Fibroblast of skin of scalp (primary cell): ENCODE results near the gene ADAM23.

Experiments
- DNase-seq: peaks from one replicate; pipeline ENCODE4 v3.0.0-alpha.2; 2013

The ADAM23 gene

DNA sequence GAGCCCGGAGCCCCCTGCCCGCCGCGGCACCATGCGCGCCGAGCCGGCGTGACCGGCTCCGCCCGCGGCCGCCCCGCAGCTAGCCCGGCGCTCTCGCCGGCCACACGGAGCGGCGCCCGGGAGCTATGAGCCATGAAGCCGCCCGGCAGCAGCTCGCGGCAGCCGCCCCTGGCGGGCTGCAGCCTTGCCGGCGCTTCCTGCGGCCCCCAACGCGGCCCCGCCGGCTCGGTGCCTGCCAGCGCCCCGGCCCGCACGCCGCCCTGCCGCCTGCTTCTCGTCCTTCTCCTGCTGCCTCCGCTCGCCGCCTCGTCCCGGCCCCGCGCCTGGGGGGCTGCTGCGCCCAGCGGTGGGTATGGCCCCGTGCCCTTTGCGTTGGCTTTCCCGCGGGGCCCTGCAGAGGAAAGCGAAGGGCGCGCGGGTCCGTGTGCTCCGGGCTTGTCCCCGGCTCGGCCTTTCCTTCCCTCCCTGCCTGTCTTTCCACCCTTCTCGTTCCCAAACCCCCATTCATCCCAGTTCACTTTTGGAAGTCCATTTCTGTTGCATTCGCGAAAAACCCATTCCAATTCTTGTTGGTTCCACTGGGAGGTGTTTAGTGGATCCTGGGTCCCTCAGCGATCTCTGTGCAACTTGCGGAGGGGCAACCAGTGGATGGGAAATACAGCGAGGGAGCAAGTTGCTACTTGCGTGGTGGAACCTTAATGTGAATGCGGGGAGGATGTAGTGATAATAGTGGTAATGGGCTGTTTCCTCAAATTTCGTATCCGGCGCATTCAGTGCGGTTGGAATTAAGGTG lies 599 bp downstream of the ADAM23 start:
- peak; percentile 45 for DNase-seq

DNA sequence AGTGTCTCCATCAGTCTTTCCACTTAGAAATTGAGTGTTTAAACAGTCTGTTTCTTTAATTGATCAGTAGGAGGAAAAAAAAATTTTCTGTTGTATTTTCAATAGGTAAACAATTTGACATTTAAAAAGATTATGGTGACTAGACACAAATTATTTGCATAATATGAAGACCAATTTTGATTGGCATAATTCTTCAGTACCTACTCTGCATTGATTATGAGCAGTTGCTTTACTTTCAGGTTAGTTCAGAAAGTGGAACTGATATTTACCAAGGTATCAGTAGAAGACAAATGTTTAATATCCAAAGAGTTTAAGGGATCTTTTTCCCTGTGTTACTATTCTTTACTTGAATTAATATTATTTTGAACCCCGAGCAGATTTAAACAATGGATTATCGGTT lies 2.6 kb downstream of the ADAM23 start:
- no peak for DNase-seq

DNA sequence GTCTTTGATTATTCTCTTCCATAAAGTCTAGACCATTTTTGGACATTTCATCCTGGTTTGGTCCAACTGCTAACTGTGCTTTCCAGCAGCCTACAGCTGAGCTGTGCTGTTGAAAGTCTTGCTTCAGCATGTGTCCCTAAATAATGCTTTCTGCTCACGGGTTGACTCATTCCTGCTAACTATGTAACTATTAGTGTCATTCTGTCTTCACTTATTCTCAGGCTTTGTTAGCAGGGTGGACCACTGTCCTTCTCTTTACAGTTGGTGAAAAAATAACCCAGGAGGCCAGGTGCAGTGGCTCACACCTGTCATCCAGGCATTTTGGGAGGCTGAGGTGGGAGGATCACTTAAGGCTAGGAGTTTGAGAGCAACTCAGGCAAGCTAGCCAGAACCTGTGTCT lies 8.9 kb downstream of the ADAM23 start:
- DNase-seq = no peak

DNA sequence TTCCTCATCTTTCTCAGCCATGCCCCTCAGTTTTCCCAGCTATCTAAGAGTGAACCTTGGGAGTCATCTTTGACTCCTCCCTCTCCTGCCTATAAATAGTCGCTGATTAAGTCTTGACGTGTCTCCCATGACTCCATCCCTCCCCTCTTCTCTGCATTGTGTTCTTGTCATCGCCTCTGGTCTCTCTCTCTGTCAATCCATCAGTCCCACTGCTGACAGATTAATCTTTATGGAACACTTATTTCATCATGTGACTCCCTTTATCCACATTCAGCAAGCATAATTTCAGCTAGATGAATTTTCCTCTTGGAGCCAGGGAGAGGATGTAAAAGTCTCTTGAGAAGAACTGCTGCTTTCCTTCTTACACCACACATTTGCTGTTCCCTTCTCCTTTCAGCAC lies 9.4 kb downstream of the ADAM23 start:
- DNase-seq = peak; percentile 4

DNA sequence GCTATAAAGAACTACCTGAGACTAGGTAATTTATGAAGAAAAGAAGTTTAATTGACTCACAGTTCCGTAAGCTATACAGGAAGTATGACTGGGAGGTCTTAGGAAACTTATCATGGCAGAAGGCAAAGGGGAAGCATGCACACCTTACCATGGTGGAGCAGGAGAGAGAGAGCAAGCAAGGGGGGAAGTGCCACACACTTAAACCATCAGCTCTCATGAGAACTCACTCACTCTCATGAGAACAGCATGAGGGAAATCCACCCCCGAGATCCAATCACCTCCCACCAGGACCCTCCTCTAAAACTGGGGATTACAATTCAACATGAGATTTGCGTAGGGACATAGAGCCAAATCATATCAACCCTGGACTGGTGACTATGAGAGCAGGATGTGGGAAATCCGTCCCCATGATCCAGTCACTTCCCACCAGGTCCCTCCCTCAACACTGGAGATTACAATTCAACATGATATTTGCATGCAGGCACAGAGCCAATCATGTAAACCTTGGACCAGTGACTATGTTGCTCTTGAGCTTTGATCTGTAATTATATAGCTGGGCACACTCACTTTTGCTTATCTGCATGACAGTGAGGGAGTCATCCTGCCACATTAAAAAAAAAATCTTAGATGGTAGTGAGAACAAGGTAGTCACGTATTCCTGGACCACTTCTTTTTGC lies 12.9 kb downstream of the ADAM23 start:
- no peak for DNase-seq

DNA sequence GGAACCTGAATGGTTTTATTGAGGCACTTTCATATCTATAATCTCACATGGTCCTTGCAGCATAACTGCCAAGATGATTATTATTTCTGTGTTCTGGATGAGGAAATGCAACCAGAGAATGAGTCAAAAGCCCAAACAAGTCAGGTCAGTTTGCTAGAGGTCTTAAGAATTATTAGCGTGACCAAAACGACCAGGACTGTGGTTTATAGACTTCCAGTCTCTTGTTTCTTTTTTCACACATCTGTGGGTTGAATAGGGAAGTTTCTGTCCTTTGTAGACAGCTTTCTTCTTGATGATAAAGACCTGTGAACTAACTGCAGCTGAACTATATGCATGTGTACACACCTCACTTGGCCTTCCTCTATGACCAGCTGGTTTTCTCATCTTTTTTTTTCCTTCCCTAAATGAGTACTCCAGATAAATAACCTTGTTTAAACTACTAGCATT lies 13.9 kb downstream of the ADAM23 start:
- no peak for DNase-seq

DNA sequence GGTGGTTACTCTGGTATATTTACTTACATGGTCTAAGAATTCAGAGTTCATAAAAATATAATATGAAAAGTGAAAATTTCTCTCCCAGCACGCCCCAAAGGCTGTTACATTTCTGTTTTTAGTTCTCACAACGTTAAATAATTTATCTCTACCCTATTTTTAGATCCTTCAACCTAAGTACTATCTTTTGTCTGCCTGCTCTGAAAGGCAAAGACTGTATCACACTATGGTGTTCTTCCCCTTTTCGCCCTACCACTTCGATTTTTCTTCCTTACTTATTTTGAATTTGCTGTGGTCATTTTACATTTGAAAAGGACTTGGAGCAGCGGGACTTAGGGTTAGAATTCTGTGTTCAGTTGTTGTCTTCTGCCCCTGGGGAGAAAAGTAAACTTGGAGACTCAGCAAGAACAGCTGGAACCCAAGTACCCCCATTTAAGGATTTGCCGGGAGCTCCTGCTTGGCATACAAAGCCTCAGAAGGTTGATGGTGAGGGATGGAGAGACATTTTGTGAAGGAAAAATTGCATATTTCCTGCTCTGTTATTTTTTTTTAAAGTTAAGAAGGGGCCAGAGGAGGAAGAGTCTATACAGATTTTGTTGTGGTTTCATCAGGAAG lies 19.0 kb downstream of the ADAM23 start:
- DNase-seq = no peak

DNA sequence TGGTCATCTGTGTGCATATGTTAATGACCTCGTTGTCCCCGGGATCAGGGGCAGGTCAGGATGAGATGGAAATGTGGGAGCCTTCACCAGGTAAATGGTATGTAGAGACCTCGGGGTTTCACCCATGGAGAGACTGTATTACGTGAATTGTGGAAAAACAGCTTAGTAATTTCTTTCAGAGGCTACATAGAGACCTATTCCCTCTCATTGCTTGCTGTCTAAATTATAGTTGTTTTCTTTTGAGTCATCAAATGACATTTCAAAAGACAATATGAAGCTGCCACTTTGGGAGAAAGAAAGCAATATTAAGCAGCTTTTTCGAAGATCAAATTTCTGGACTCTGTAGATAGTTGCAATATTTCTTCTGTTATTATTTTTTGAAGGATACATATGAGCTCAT lies 20.4 kb downstream of the ADAM23 start:
- DNase-seq = no peak

DNA sequence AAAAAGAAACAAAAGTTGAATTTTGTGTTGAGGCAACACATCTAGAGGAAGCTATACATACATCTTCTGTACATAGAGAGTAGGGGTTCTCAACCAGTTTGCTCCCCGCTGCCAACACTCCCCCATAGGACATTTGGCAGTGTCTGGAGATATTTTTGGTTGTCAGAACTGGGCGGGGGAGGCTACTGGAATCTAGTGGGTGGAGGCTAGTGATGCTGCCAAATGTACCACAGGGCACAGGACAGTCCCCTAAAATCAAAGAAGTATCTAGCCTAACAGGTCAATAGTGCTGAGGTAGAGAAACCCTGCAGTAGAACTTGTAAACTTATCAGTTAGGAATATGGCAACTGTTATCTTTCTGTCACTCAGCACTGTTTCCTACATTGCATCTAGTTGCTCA lies 21.3 kb downstream of the ADAM23 start:
- DNase-seq = no peak

DNA sequence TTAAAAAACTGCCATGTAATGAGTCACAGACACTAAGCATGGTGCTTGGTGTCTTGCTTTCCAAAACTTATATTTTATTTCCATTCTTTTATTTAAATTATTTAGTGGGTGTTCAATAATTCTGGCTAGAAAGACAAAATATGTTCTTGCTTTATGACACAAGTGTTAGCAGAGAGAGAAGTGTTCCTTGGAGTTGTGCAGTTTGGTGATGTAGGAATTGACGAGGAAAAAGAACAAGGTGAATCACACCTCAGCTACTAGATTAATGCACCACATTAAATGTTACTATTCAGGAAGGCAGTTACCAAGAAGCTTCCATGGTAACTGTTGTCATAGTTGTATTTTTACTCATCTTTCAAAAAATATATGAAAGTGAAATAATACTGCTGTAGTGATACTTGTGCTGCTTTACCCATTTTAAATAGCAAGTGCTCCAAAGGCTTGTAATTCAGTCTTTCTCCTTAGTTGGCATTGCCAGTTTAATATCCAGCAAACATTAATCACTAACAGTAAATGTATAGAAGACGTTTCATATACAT lies 28.3 kb downstream of the ADAM23 start:
- DNase-seq = no peak

DNA sequence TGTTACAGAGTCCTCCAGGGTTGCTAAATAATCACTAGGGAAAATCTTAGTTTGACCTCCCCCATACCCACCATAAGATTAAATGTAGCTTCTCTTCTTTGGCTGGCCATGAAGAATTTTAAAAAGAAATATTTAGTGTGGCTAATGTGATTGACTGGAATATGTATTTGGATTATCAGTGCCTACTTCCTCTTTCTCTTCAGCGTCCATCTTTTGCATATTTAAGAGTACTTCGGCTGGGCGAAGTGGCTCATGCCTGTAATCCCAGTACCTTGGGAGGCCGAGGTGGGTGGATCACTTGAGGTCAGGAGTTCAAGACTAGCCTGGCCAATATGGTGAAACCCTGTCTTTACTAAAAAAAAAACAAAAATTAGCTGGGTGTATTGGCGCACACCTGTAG lies 28.8 kb downstream of the ADAM23 start:
- DNase-seq = no peak

DNA sequence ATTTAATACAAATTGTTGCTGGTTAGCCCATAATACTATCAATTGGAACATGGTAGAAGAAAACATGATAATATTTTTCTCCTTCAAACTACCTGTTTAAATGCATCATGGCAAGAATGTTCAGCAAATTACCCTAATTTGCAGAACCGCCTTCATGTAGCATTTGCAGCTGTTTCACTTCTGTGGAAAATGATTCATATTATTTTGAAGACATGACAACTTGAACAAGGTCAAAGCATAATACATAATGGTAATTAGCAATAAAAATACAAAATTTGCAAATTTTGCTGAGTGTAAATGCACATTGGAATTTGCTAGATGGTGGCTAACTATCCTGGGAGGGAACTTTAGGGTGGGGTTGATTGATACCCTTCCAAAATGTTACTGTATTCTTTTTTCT lies 30.8 kb downstream of the ADAM23 start:
- no peak for DNase-seq

DNA sequence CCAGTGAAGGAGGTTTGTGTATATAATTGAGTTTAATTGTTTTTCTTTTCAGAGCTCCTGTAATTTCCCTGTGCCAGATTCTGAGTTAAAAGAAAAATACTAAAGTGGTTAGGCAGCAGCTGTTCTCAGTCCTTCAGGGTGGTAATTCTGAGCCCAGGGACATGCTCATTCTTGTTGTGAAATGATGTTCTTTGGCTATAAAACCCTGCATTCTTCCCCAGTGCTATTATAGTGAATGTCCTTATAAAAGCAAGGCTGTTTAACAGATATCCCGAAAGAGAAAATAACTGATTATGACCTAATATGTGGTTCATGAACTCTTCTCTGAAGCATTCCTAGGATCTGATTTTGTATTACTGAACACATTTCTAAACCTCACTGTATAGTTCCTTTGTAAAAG lies 34.0 kb downstream of the ADAM23 start:
- peak; percentile 41 for DNase-seq

DNA sequence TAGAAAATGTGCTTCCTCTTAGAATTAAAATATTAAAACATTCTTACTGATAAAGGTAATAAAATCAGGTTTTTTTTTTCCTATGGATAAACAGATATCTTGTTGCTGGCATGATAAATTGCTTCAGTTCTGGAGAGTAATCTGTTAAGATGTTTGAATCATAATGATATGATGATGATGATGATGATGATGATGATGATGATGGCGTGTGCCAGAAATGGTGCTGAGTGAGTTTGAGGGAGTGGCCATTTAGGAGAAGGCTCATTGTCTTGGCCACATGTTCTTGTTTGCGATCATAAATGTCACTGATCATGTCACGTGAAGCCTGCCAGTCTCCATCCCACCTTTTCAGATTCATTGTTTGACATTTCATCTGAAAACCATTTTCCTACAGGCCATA lies 35.0 kb downstream of the ADAM23 start:
- DNase-seq = no peak

DNA sequence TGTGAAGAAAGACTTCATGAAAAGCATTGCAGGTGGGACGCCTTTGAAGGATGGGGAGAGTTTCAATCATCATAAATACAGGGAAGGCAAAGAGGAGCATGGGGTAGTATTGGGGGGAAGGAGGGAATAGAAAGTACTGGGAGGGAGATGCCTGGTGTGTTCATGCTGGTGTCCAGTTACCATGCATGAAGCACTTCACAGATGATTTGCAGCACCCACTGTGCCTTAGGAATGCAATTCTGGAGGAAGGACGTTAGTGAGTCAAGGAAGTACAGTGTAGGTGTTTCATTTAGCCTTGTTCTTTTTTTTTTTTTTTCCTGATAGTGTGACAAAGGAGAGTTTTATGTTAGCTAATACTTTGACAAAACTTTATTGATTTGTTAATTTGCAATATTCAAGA lies 36.8 kb downstream of the ADAM23 start:
- DNase-seq = no peak

DNA sequence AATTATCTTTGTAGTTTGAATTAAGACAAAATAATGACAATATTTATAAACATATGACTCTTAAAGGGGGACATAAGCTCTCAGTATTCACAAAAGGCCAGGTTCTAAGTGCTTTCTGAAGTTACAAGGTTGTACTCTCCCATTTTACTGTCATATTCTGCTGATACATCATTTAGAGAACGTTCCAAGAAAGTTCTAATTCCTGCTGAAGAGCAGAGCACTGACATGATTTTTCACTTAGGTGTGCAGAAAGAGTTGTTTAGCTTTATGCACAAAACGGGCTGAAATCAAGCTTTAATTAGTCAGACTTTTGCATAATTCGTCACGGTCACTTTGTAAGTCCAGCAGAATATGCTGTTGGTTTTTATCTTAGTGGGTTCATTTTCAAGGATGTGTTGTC lies 37.3 kb downstream of the ADAM23 start:
- no peak for DNase-seq

DNA sequence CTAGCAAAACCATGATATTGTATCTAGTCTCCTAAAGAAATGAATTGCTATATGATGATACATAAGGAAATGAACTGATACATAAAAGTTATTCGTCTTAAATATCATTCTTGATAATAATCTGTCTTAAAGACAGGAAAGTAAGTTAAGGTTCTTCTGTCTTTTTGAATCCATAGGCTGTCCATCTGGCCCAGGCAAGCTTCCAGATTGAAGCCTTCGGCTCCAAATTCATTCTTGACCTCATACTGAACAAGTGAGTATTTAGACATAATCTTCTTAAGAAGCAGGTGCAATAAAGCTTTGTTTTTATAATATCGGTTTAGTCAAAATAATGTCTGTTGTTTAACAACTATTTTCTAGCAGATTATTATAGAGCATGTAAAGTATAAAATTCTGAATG lies 37.7 kb downstream of the ADAM23 start:
- no peak for DNase-seq

DNA sequence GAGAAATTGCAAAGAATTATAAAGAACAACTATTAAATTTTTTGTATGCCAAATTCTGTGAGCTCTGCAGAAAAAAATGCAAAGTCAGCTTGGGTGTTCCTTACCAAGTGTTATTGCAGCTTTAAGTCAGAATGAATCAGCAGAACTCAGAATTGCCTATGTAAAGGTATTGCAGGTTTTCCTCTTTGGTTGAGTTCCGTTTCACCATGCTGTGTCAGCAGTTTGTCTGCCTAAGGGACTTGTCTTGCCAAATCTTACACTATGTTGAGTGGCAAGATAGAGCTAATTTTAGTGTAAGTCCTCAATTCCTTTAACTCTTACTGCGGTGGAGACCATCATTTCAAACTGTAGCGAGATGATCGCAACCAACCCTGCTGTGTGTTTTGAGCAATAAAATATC lies 38.8 kb downstream of the ADAM23 start:
- no peak for DNase-seq

DNA sequence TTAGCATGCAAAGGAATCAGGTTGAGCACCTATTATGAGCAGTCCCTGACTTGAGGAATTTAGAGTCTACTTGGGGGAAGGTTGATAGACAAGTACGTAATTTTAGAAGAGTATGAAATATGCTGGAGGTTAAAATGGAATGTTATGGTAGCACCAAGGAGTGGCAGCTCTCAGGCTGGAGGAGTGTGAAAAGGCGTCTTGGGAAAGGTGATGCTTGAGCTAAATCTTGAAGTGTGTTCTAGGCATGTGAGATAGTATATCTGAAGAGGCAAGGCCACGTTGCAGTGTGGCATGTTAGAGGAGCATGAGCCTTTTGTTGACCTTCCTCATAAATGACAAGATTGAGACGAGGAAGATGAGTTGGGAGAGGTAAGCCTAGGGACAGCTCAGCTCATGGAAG lies 39.3 kb downstream of the ADAM23 start:
- DNase-seq = no peak

DNA sequence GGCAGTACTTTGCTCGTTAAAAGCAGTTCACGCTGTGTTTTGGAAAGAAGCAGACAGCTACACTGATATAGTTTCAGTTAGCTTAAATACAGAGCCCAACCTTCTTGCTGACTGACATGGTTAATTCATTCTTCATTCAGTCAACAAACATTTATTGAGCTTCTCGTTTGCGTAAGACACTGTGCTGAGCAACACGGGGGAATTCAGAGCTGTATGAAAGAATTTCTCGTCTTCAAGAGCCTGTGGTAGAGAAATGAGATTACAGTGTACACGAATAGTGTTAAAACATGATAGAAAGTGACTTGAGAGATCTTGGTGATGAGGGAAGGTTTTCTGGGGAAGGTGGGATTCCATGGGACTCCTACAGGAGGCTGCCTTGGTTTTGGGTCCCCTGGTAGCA lies 44.7 kb downstream of the ADAM23 start:
- no peak for DNase-seq

DNA sequence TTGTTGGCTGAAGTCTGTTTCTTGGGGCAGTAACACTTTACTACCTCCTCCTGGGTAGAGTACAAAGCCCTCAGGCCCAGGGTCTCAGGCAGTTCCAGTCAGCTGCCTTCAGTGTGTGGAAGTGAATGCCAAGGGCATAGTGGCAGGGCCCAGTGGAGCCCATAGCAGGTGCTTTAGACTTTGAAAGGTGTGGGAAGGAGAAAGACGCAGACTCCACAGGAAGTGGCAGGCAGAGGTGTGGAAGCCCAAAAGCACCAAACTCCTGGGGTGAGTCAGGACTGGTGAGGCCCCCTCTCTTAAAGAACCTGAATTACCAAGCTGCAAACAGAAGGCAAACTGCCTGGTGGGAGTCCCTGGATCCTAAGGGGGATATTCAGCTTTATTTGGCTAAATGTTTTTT lies 45.3 kb downstream of the ADAM23 start:
- DNase-seq = no peak

DNA sequence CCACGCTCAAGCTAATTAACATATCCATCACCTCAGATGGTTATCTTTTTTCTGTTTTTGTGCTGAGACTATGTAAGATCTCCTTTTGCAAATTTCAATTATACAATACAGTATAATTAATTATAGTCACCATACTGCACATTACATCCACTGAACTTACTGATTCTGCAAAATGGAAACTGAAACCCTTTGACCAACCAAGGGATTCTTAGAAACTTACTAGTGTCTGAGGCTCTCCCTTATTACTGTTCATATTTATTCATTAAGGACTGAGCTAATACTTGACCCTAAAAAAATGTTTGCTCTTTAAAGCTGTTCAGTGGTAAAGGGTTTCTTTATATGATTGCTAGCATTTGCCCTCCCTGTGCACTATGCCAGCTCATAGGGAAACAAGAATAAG lies 50.7 kb downstream of the ADAM23 start:
- DNase-seq = no peak

DNA sequence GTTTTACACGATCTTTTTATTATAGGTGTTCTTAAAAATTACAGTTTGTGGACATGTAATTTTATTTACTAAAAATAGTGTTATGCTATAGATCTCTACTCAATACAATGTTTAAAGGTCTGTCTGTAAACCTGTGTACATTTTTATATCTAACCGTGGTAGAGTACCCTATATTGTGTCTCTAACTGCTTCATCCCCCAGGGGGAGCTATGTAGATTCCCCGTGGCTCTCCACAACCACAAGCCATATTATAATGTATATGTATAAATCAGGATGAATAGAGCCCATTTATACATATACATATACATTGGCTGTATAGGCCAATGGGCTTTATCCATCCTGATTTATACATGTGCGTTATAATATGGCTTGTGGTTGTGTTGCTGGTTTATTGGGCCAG lies 59.4 kb downstream of the ADAM23 start:
- no peak for DNase-seq

DNA sequence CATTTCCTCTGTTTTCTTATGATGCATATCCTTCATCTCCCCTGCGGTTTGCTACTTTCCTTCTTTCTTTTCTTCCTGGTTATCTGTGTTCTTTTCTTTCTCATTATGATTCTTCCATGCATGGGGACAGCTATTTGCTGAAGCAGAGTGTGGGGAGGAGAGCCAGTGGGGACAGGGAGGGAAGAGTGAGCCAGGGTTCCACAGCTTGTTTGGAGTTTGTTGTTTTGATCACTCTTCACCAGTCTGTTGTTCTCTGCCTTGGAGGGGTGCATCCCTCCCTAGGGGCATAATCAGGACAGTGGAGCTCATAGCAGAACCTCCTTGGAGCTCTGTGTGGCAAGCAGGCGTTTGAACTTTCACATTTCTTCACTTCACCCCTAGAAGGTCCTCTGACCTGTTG lies 68.0 kb downstream of the ADAM23 start:
- DNase-seq = no peak
